K562 (cell line): ENCODE results near the gene OCIAD2. TPM values are rescaled to one million over a fixed set of nuclear protein-coding genes. Genes with fewer than 3 reads are reported as not detected.

Experiments
- ATAC-seq: fragments of 200-7000 bp; cut with Tn5 transposase; 3 replicates; pipeline ENCODE4 v1.9.1; 2020; ENCODE audit warnings: moderate library complexity
- BruUV-seq: library from RNA; stranded (reverse); fragments of 400-500 nt; replicated peaks from 2 replicates; lab custom pipeline; 2021; lab: Mats Ljungman, UMichigan
- CTCF ChIA-PET: fragments of 300-600 bp; formaldehyde crosslinking; extraction: SDS; loops from one replicate; lab custom pipeline; 2021; ENCODE audit warnings: low intra/inter-chr PET ratio; lab: Yijun Ruan, JAX
- POLR2A ChIA-PET: fragments of 300-600, 350-650 bp; sonication (Branson Sonifier 250); formaldehyde crosslinking; extraction: SDS; loops from one replicate; lab custom pipeline; 2021; ENCODE audit warnings: antibody characterized with exemption, inconsistent platforms; lab: Yijun Ruan, JAX
- DNase-seq, 4 experiments: peaks; one replicate each; pipeline versions ENCODE4 v3.0.0 to v3.0.0-alpha.2; 2011 to 2018; ENCODE audit warnings: low spot score in 3 of 4, mixed read lengths in 3 of 4; ENCODE audit errors: extremely low read depth in 1 of 4
- FAIRE-seq: peaks from 2 replicates; lab custom pipeline; 2011; peaks lifted over from hg19 to GRCh38; lab: Jason Lieb, UNC
- H2AFZ ChIP-seq: 2 replicates; pipeline ENCODE4 v1.6.0; 2011; ENCODE audit warnings: low read depth, low read length, control low read depth, inconsistent platforms
- H3K27ac ChIP-seq: fragments of 200-600 bp; 3 replicates; pipeline ENCODE4 v1.8.0; 2011; ENCODE audit warnings: low read depth, mild to moderate bottlenecking, control low read depth, inconsistent platforms, low read length, moderate library complexity, mixed read lengths; ENCODE audit errors: extremely low read depth
- H3K27me3 ChIP-seq, 2 experiments: fragments of 300-600 bp in 1 of 2; 2 replicates in 1 of 2; 3 replicates in 1 of 2; pipeline versions ENCODE4 v1.6.0 to v1.8.0; 2011; ENCODE audit warnings: inconsistent platforms in 2 of 2, low read length in 2 of 2, mild to moderate bottlenecking in 1 of 2, mixed read lengths in 1 of 2, moderate library complexity in 1 of 2; ENCODE audit not compliant: control insufficient read depth in 2 of 2, insufficient read depth in 2 of 2
- H3K36me3 ChIP-seq: fragments of 300-600 bp; 3 replicates; pipeline ENCODE4 v1.8.0; 2011; ENCODE audit warnings: mild to moderate bottlenecking, low read length, inconsistent platforms; ENCODE audit not compliant: control insufficient read depth, insufficient read depth
- H3K4me1 ChIP-seq, 2 experiments: fragments of 200-600 bp in 1 of 2; replicated peaks in 1 of 2; 2 replicates in 1 of 2; 3 replicates in 1 of 2; pipeline versions ENCODE4 v1.5.1 to v1.8.0; 2011; ENCODE audit warnings: inconsistent platforms in 2 of 2, low read length in 2 of 2, mild to moderate bottlenecking in 1 of 2, mixed read lengths in 1 of 2, moderate library complexity in 1 of 2; ENCODE audit not compliant: control insufficient read depth in 2 of 2, insufficient read depth in 2 of 2
- H3K4me2 ChIP-seq: 2 replicates; pipeline ENCODE4 v1.6.1; 2011; ENCODE audit warnings: low read length, control low read depth, inconsistent platforms, mixed read lengths; ENCODE audit not compliant: insufficient read depth
- H3K4me3 ChIP-seq: fragments of 200-600 bp; sonication (generic), shearing (Covaris generic); 2 replicates; pipeline ENCODE4 v1.5.1; 2016; ENCODE audit warnings: control low read depth, inconsistent platforms
- H3K79me2 ChIP-seq: fragments of 200-600 bp; 3 replicates; pipeline ENCODE4 v1.8.0; 2011; ENCODE audit warnings: low read length, inconsistent platforms; ENCODE audit not compliant: control insufficient read depth, insufficient read depth
- H3K9ac ChIP-seq, 2 experiments: 2 replicates each; pipeline versions ENCODE4 v1.6.0 to v1.6.1; 2011; ENCODE audit warnings: low read depth in 2 of 2, low read length in 2 of 2, control low read depth in 1 of 2, inconsistent platforms in 1 of 2, mild to moderate bottlenecking in 1 of 2, mixed read lengths in 1 of 2; ENCODE audit not compliant: insufficient read depth in 1 of 2
- H3K9me1 ChIP-seq: one replicate; pipeline ENCODE4 v1.6.0; 2011; ENCODE audit warnings: inconsistent platforms, mild to moderate bottlenecking, low read length, moderate library complexity; ENCODE audit not compliant: control insufficient read depth, insufficient read depth
- H3K9me3 ChIP-seq: replicated peaks from 2 replicates; pipeline ENCODE4 v1.5.1; 2011; ENCODE audit warnings: low read depth, low read length, inconsistent platforms; ENCODE audit not compliant: control insufficient read depth, insufficient read depth
- H4K20me1 ChIP-seq: replicated peaks from 2 replicates; pipeline ENCODE4 v1.6.1; 2011; ENCODE audit warnings: low read length, inconsistent platforms, mixed read lengths; ENCODE audit not compliant: control insufficient read depth, insufficient read depth
- ASH1L ChIP-seq: fragments of 450-650 bp; IDR thresholded peaks from 2 replicates; pipeline ENCODE4 v1.6.1; 2018; ENCODE audit warnings: borderline replicate concordance, mild to moderate bottlenecking, low read depth; ENCODE audit not compliant: partially characterized antibody
- CEBPB ChIP-seq: fragments of 450-650 bp; IDR thresholded peaks from 2 replicates; pipeline ENCODE4 v1.6.1; 2016; ENCODE audit warnings: missing genetic modification characterization, missing compliant biosample characterization
- CEBPG ChIP-seq, 3 experiments: fragments of 200-800 bp in 1 of 3; sonication (Bioruptor generic) in 1 of 3; sonication (generic) in 1 of 3; formaldehyde crosslinking in 1 of 3; IDR thresholded peaks in 2 of 3; conservative IDR thresholded peaks in 1 of 3; 2 replicates each; pipeline versions ENCODE4 v1.6.1 to v1.8.0; 2016 to 2022; ENCODE audit warnings: missing compliant biosample characterization in 2 of 3, missing genetic modification characterization in 2 of 3, mild to moderate bottlenecking in 1 of 3, missing genetic modification reagents in 1 of 3
- GATA2 ChIP-seq: sonication (generic); formaldehyde crosslinking; IDR thresholded peaks from 2 replicates; pipeline ENCODE4 v1.4.0; 2020; ENCODE audit warnings: mild to moderate bottlenecking, missing genetic modification reagents
- GTF2F1 ChIP-seq: IDR thresholded peaks from 2 replicates; pipeline ENCODE4 v1.6.1; 2011; ENCODE audit warnings: low read depth, low read length, improper control_type of control experiment
- MEF2A ChIP-seq: IDR thresholded peaks from 2 replicates; pipeline ENCODE4 v1.6.1; 2011; ENCODE audit warnings: low read depth, mild to moderate bottlenecking, low read length, moderate library complexity; ENCODE audit not compliant: control insufficient read depth
- NR3C1 ChIP-seq: sonication (generic); formaldehyde crosslinking; IDR thresholded peaks from 2 replicates; pipeline ENCODE4 v1.8.1; 2022; ENCODE audit warnings: missing genetic modification reagents
- SMAD4 ChIP-seq: fragments of 250-450 bp; sonication (Bioruptor Pico); conservative IDR thresholded peaks from 2 replicates; pipeline ENCODE4 v1.8.0; 2021; ENCODE audit warnings: inconsistent platforms, mild to moderate bottlenecking, moderate library complexity
- SUPT5H ChIP-seq: fragments of 450-650 bp; IDR thresholded peaks from 2 replicates; pipeline ENCODE4 v1.6.1; 2016
- WGBS: fragments of 100-300 bp; shearing (Covaris generic); methylation state at CpG from one replicate; pipeline ENCODE4 v1.1.6; 2016; ENCODE audit warnings: low coverage, mixed read lengths; ENCODE audit not compliant: insufficient coverage; ENCODE audit errors: missing lambda C conversion rate; 5-methylcytosine and 5-hydroxymethylcytosine counted together
- in situ Hi-C: fragments of 300-500 bp; cut with MboI; formaldehyde crosslinking; loops from 4 replicates; pipeline ENCODE4 v1.15.0; 2018; ENCODE audit warnings: inconsistent platforms, mixed read lengths
- intact Hi-C: fragments of 100-400 bp; cut with micrococcal nuclease; formaldehyde crosslinking; loops from 2 replicates; pipeline ENCODE4 v1.14.2; 2022
- polyA plus RNA-seq, 8 experiments: library from polyadenylated mRNA; depleted of rRNA in 4 of 8; stranded (reverse) in 5 of 8; unstranded in 3 of 8; fragments of >200 nt; fragmentation: Nextera tagmentation in 2 of 8; fragmentation: Illumina TruSeq in 1 of 8; extraction: Ambion mirVana in 2 of 8; extraction: Trizol in 1 of 8; gene quantifications; 2 replicates each; pipeline versions ENCODE4 v1.2.1 to v1.2.3, GENCODE V29; 2011 to 2014; ENCODE audit warnings: inconsistent platforms in 1 of 8, missing spikeins in 1 of 8
- total RNA-seq, 7 experiments: library from RNA; depleted of rRNA in 6 of 7; stranded (reverse); fragments of >200 nt in 6 of 7; fragmentation: Illumina TruSeq in 2 of 7; extraction: Trizol in 2 of 7; gene quantifications; 2 replicates each; pipeline versions ENCODE4 v1.2.1 to v1.2.3, GENCODE V29; 2011 to 2021; ENCODE audit warnings: low replicate concordance in 1 of 7
- TF ChIP-seq, protein P1 (sequence below), 2 experiments: fragments of 250-450 bp in 1 of 2; fragments of 450-650 bp in 1 of 2; sonication (Bioruptor Pico) in 1 of 2; IDR thresholded peaks; 2 replicates each; pipeline versions ENCODE4 v1.6.1 to v1.8.0; 2016 to 2021; ENCODE audit warnings: mild to moderate bottlenecking in 2 of 2, moderate library complexity in 2 of 2, missing compliant biosample characterization in 1 of 2, missing genetic modification characterization in 1 of 2

OCIAD2 gene
- total and polyA plus RNA-seq, 9 of the 15 experiments (the other 6 are each of a cell fraction or from before 2014, with no cell fraction given): 0.11 to 0.98 TPM; not detected in 7

DNA sequence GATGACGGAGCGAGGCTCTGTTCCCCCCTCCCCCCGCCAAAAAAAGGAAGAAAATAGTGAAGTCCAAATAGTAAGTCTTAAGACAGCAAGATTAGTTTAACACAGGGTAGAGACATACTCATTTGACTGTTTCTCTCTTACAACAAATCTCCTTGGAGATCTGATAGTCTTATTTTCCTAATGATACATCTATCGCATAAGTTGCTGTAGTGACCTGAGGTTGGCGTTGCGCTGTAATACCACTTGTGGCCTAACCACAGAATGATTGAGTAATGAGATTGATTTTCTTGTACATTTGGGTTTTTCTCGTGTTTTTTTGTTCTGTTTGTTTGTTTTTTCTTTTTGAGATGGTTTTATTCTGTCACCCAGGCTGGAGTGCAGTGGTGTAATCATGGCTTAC, 48.4 kb downstream of the OCIAD2 start:
- CTCF ChIA-PET: no interaction called here

DNA sequence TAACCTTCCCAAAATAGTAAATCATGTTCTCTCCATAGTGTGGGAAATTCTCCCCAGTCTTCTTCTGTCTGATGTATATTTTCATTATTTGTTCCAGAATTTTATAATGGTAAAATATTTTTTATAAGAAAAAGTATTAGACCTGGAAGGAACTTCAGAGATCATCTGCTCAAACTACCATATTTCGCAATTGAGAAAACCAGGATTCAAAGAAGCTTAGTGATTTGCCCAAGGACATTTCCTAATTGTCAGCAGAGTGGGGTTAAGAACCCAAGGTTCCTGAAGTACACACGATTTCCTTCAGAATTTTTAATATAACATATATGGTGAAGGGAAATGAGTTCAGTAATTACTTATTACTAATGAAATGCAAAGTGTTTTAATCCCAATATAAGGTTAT, 51.6 kb downstream of the OCIAD2 start:
- in situ Hi-C loops (no loop called here), intact Hi-C loops (no loop called here)
- H3K9ac ChIP-seq: no peak overlapping the region
- no peaks in the 10 kb centered on the region for H3K9me3 ChIP-seq
- no peak for TF ChIP-seq GATA2 (CRISPR knock-in tag)
- no peak for TF ChIP-seq MEF2A
- no peak for TF ChIP-seq NR3C1
- peak; percentile 82 for TF ChIP-seq CEBPB (tag)
- TF ChIP-seq CEBPG (CRISPR knock-in tag; IDR thresholded peaks at IDR 0.05): no peak
- peak; percentile 28 to 65; a peak in 3 of 4 replicates for TF ChIP-seq CEBPG (tag; conservative IDR thresholded peaks at IDR 0.05 in 1 of 2, IDR thresholded peaks at IDR 0.05 in 1 of 2)
- TF ChIP-seq GTF2F1: no peak
- TF ChIP-seq, protein P1, sequence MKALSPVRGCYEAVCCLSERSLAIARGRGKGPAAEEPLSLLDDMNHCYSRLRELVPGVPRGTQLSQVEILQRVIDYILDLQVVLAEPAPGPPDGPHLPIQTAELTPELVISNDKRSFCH (CRISPR knock-in tag; IDR thresholded peaks at IDR 0.05): no peak
- TF ChIP-seq, protein P1 (tag; IDR thresholded peaks at IDR 0.05): no peak
- TF ChIP-seq, all 486 proteins: peak for 2
- Histone ChIP-seq H3K36me3 (peaks cover 79% of the 10 kb centered on the region; the same call in 2 of the 3 replicates), H3K79me2 (no peaks in the 10 kb centered on the region), H2AFZ (no peak overlapping the region), H4K20me1 (no peaks in the 10 kb centered on the region; the same call in 1 of the 2 replicates), H3K4me1 (peaks cover 0 to 17% of the 10 kb centered on the region in 2 experiments; a peak in 4 of 5 replicates), H3K9me1 (no peaks in the 10 kb centered on the region), H3K4me2 (no peak overlapping the region), H3K27ac (no peak overlapping the region), H3K4me3 (no peak overlapping the region), H3K27me3 (no peaks in the 10 kb centered on the region)
- ChIA-PET CTCF (no interaction called here), POLR2A (interaction anchor here (0.8 kb wide), 1 partner anchor 12 kb away, joined by 3 read pairs; no protein-coding TSS in a partner anchor)
- ATAC-seq (no peak), DNase-seq (no peak), FAIRE-seq (no peak)
- WGBS: 94% methylated on average over 2 of the region's 2 CpGs
- no TSS peak for BruUV-seq

More for the DNA sequence above, 48.4 kb downstream of the OCIAD2 start:
- Histone ChIP-seq H3K36me3 (peaks cover 66% of the 10 kb centered on the region; the same call in 2 of the 3 replicates), H2AFZ (no peak overlapping the region), H3K9me1 (no peaks in the 10 kb centered on the region), H3K27me3 (no peaks in the 10 kb centered on the region), H3K4me2 (no peak overlapping the region), H4K20me1 (no peaks in the 10 kb centered on the region; the same call in 1 of the 2 replicates), H3K79me2 (no peaks in the 10 kb centered on the region), H3K9ac (no peak overlapping the region), H3K4me3 (no peak overlapping the region), H3K4me1 (peaks cover 0 to 17% of the 10 kb centered on the region in 2 experiments; a peak in 4 of 5 replicates), H3K27ac (no peak overlapping the region), H3K9me3 (no peaks in the 10 kb centered on the region)
- peak; percentile 31; the same call in 1 of the 2 replicates for TF ChIP-seq SUPT5H
- TF ChIP-seq SMAD4 (CRISPR knock-in tag): no peak
- no peak for TF ChIP-seq ASH1L
- WGBS: 90% methylated on average over 7 of the region's 7 CpGs
- DNase-seq (no peak), ATAC-seq (no peak), FAIRE-seq (no peak)
- in situ Hi-C loops: no loop called here
- BruUV-seq: no TSS peak
- POLR2A ChIA-PET: interaction anchor here (1.0 to 2.7 kb wide), 3 partner anchors 8 to 14 kb away, joined by 3 to 14 read pairs (median 3); no protein-coding TSS in a partner anchor
- intact Hi-C loops: no loop called here
